ENCODE measurements around the gene MATN3. TPM values are rescaled to one million over a fixed set of nuclear protein-coding genes. Genes with fewer than 3 reads are reported as not detected.
A peak's percentile ranks its signal among the peaks of the same experiment; 100 is the strongest.

MATN3 gene, protein sequence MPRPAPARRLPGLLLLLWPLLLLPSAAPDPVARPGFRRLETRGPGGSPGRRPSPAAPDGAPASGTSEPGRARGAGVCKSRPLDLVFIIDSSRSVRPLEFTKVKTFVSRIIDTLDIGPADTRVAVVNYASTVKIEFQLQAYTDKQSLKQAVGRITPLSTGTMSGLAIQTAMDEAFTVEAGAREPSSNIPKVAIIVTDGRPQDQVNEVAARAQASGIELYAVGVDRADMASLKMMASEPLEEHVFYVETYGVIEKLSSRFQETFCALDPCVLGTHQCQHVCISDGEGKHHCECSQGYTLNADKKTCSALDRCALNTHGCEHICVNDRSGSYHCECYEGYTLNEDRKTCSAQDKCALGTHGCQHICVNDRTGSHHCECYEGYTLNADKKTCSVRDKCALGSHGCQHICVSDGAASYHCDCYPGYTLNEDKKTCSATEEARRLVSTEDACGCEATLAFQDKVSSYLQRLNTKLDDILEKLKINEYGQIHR
- total RNA-seq: not detected
- polyA plus RNA-seq: not detected

DNA sequence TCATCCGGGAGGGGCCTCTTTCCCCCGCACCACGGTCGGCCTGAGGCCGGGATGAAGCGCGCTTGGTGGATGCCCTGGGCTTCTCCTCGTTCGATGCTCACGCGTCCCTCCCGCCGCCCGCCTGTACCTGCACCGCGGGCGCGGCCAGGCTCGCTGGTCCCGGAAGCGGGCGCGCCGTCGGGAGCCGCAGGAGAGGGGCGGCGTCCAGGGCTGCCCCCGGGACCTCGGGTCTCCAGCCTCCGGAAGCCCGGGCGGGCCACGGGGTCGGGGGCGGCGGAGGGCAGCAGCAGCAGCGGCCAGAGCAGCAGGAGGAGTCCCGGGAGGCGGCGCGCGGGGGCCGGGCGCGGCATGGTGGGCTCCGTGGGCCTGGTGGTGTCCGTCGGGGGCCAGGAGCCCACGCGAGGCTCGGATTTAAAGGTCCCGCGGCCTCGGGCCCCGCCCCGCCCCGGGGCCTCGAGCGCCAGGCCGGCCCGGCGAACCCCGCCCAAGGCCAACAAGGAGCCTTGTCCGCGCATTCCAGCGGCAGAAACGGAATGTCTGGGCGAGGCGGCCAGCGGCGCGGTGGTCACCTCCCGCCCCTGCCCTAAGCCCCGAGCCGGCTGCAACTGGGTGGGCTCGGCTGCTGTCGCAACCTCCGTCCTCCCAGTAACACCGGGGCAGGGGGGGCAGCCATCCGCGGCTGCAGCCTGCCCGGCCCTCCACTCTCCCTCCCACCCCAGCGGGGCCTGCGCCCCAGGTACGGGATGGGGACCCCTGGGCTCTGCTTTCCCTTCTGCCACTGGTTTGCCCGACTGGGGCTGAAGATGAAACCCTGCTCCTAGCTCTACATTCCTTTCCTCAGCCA is at the start of gene MATN3:
Gene MATN3 (minus strand): TSS at position 387 of the 844 bp plus-strand sequence. CDS start 37 bp downstream, at position 350.
- Mint-ChIP-seq H3K36me3 (no peaks in the 10 kb centered on the region), H3K27ac (peak within 1 kb of the TSS in 1 of 3 donors; percentile 43), H3K27me3 (peaks cover 54% of the 10 kb centered on the region), H3K4me3 (peak within 1 kb of the TSS; percentile 55 to 83 (median 74)), H3K4me1 (peaks cover 0 to 12% (median 6%) of the 10 kb centered on the region in 4 donors), H3K9me3 (peaks cover 0 to 4% (median 0%) of the 10 kb centered on the region in 7 donors)
- Histone ChIP-seq H3K27me3 (ENCODE audit: control insufficient read depth, insufficient read depth, low read length) (peaks cover 41% of the 10 kb centered on the region), H3K9me3 (ENCODE audit: control insufficient read depth in 2 of 2, low read length in 2 of 2) (no peaks in the 10 kb centered on the region), H3K36me3 (ENCODE audit: control insufficient read depth, insufficient read depth, low read length) (no peaks in the 10 kb centered on the region), H3K27ac (ENCODE audit: insufficient read depth, low read length, poor library complexity, severe bottlenecking) (no peak within 1 kb of the TSS), H3K4me3 (ENCODE audit: low read depth, low read length) (no peak within 1 kb of the TSS), H3K4me1 (ENCODE audit: control insufficient read depth, insufficient read depth, low read length, poor library complexity, severe bottlenecking) (peaks cover 12% of the 10 kb centered on the region)
- DNase-seq (peak in 2 of 3 donors; percentile 2 to 13), ATAC-seq (ENCODE audit: low read depth in 2 of 2) (no peak)

DNA sequence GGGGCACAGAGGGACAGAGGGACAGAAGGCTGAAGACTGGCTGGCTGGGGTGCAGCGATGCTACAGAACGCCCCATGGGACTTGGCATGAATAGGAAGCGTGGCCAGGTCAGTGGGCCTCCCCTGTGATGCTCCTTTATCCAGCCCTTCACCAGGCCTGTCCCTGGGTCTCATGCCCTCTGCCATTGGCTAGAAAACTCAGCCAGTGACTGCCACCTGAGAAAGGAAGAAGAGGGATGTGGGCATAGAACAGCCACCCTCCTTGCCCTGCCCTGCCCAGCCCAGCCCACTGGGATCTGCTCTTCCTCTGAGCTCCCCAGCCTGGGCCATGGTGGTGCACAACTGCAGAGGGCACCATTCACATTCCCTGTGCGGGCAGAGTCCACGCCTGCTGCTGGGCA is 49.5 kb upstream of the MATN3 start:
- Mint-ChIP-seq H3K4me3 (no peak overlapping the region), H3K27ac (no peak overlapping the region), H3K36me3 (no peaks in the 10 kb centered on the region), H3K27me3 (peaks cover 47% of the 10 kb centered on the region), H3K4me1 (peaks cover 0 to 3% (median 0%) of the 10 kb centered on the region in 4 donors), H3K9me3 (peaks cover 0 to 4% (median 0%) of the 10 kb centered on the region in 7 donors)
- no peaks in the 10 kb centered on the region for H3K9me3 ChIP-seq (ENCODE audit: control insufficient read depth in 2 of 2, low read length in 2 of 2)
- H3K27ac ChIP-seq (ENCODE audit: insufficient read depth, low read length, poor library complexity, severe bottlenecking): no peak overlapping the region
- DNase-seq (no peak), ATAC-seq (ENCODE audit: low read depth in 2 of 2) (no peak)
- no peaks in the 10 kb centered on the region for H3K36me3 ChIP-seq (ENCODE audit: control insufficient read depth, insufficient read depth, low read length)
- no peak overlapping the region for H3K4me3 ChIP-seq (ENCODE audit: low read depth, low read length)
- H3K27me3 ChIP-seq (ENCODE audit: control insufficient read depth, insufficient read depth, low read length): peaks cover 24% of the 10 kb centered on the region
- H3K4me1 ChIP-seq (ENCODE audit: control insufficient read depth, insufficient read depth, low read length, poor library complexity, severe bottlenecking): no peaks in the 10 kb centered on the region

DNA sequence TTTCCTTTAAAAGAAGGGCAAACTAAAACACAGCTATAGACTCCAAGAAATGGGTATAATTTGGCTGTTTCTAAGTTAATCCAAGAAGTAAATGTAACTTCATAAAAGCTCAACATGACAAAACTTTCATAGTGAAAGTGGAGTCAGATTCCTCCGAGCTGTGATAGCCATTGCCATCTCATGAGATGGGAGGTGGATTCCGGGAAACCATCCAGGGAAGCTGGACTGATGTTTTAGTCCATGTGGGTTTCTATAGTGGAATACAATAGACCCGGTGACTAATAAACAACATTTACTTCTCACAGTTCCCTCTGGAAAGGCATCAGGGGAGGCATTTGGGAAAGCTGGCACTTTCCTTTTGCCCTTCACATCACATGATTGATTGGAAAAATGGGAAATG is 49.0 kb upstream of the MATN3 start:
- no peak for ATAC-seq (ENCODE audit: low read depth in 2 of 2)
- no peaks in the 10 kb centered on the region for H3K9me3 ChIP-seq (ENCODE audit: control insufficient read depth in 2 of 2, low read length in 2 of 2)
- H3K4me3 Mint-ChIP-seq: no peak overlapping the region
- no peaks in the 10 kb centered on the region for H3K36me3 ChIP-seq (ENCODE audit: control insufficient read depth, insufficient read depth, low read length)
- no peaks in the 10 kb centered on the region for H3K36me3 Mint-ChIP-seq
- peaks cover 25% of the 10 kb centered on the region for H3K27me3 ChIP-seq (ENCODE audit: control insufficient read depth, insufficient read depth, low read length)
- H3K4me3 ChIP-seq (ENCODE audit: low read depth, low read length): no peak overlapping the region
- peaks cover 0 to 3% (median 0%) of the 10 kb centered on the region in 4 donors for H3K4me1 Mint-ChIP-seq
- H3K4me1 ChIP-seq (ENCODE audit: control insufficient read depth, insufficient read depth, low read length, poor library complexity, severe bottlenecking): no peaks in the 10 kb centered on the region
- H3K27ac Mint-ChIP-seq: no peak overlapping the region
- peaks cover 0 to 4% (median 0%) of the 10 kb centered on the region in 7 donors for H3K9me3 Mint-ChIP-seq
- DNase-seq: no peak
- peaks cover 51% of the 10 kb centered on the region for H3K27me3 Mint-ChIP-seq
- no peak overlapping the region for H3K27ac ChIP-seq (ENCODE audit: insufficient read depth, low read length, poor library complexity, severe bottlenecking)

DNA sequence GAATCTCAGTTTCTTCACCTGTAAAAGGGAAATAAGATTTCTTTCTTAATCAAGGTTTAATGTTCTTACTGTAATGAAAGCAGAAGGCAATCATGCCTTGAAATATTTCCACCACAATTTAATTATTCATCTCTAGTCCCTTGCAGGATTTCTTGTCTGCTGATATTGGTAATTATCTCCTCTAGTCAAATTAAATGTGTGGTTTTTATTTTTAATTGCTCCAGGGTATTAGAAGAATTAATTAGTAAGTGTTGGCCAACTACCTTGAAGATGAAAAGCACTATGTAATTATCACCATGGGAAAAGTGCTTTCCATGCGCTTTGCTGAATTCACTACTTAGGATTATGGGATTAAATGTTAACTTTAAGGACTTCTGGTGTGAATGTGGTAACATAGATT is 47.6 kb upstream of the MATN3 start:
- Histone ChIP-seq H3K27me3 (ENCODE audit: control insufficient read depth, insufficient read depth, low read length) (peaks cover 31% of the 10 kb centered on the region), H3K27ac (ENCODE audit: insufficient read depth, low read length, poor library complexity, severe bottlenecking) (no peak overlapping the region), H3K36me3 (ENCODE audit: control insufficient read depth, insufficient read depth, low read length) (no peaks in the 10 kb centered on the region), H3K4me1 (ENCODE audit: control insufficient read depth, insufficient read depth, low read length, poor library complexity, severe bottlenecking) (no peaks in the 10 kb centered on the region), H3K9me3 (ENCODE audit: control insufficient read depth in 2 of 2, low read length in 2 of 2) (no peaks in the 10 kb centered on the region), H3K4me3 (ENCODE audit: low read depth, low read length) (no peak overlapping the region)
- ATAC-seq (ENCODE audit: low read depth in 2 of 2) (no peak), DNase-seq (no peak)
- Mint-ChIP-seq H3K9me3 (peaks cover 0 to 4% (median 0%) of the 10 kb centered on the region in 7 donors), H3K27ac (no peak overlapping the region), H3K27me3 (peaks cover 65% of the 10 kb centered on the region), H3K36me3 (no peaks in the 10 kb centered on the region), H3K4me1 (peaks cover 0 to 3% (median 0%) of the 10 kb centered on the region in 4 donors), H3K4me3 (no peak overlapping the region)

DNA sequence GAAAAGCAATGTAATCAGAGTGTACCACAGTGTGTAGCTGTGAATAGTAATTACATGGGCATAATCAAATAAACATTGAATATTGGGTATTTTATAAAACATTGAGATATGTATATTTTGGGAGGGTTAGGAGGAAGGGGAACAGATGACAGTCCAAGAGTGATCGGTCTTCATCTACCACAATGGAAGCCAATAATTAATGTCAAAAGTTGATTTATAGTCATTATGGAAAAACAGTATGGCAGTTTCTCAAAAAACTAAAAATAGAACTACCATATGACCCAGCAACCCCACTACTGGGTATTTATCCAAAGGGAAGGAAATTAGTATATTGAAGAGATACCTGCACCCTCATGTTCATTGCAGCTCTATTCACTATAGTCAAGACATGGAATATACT is 44.8 kb upstream of the MATN3 start:
- no peaks in the 10 kb centered on the region for H3K36me3 Mint-ChIP-seq
- H3K9me3 Mint-ChIP-seq: peaks cover 0 to 4% (median 0%) of the 10 kb centered on the region in 7 donors
- no peaks in the 10 kb centered on the region for H3K9me3 ChIP-seq (ENCODE audit: control insufficient read depth in 2 of 2, low read length in 2 of 2)
- no peak overlapping the region for H3K27ac ChIP-seq (ENCODE audit: insufficient read depth, low read length, poor library complexity, severe bottlenecking)
- DNase-seq (no peak), ATAC-seq (ENCODE audit: low read depth in 2 of 2) (no peak)
- no peaks in the 10 kb centered on the region for H3K4me1 Mint-ChIP-seq
- H3K27ac Mint-ChIP-seq: no peak overlapping the region
- no peak overlapping the region for H3K4me3 Mint-ChIP-seq
- peaks cover 40% of the 10 kb centered on the region for H3K27me3 ChIP-seq (ENCODE audit: control insufficient read depth, insufficient read depth, low read length)
- H3K4me1 ChIP-seq (ENCODE audit: control insufficient read depth, insufficient read depth, low read length, poor library complexity, severe bottlenecking): no peaks in the 10 kb centered on the region
- H3K4me3 ChIP-seq (ENCODE audit: low read depth, low read length): no peak overlapping the region
- peaks cover 60% of the 10 kb centered on the region for H3K27me3 Mint-ChIP-seq
- H3K36me3 ChIP-seq (ENCODE audit: control insufficient read depth, insufficient read depth, low read length): no peaks in the 10 kb centered on the region

DNA sequence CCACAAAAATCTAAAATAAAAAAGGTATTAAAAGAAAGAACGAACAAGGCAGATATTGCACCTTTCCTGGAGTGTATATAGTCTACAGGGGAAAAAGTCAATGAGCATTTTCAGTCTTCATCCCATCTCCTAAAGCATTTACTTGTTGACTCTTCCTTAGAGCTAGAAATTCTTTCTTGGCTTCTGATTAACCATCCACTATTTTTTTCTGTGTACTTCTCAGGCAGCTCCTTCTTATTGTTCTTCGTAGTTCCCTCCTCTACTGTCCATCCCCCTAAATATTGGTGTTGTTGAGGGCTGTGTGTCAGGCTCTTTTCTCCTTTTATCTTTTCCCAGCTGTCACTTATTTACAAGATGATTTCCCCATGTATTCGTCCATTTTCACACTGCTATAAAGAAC is 42.5 kb upstream of the MATN3 start:
- H3K4me1 ChIP-seq (ENCODE audit: control insufficient read depth, insufficient read depth, low read length, poor library complexity, severe bottlenecking): peaks cover 12% of the 10 kb centered on the region
- H3K9me3 Mint-ChIP-seq: peaks cover 0 to 4% (median 0%) of the 10 kb centered on the region in 7 donors
- H3K27ac ChIP-seq (ENCODE audit: insufficient read depth, low read length, poor library complexity, severe bottlenecking): no peak overlapping the region
- peaks cover 38% of the 10 kb centered on the region for H3K27me3 ChIP-seq (ENCODE audit: control insufficient read depth, insufficient read depth, low read length)
- no peaks in the 10 kb centered on the region for H3K9me3 ChIP-seq (ENCODE audit: control insufficient read depth in 2 of 2, low read length in 2 of 2)
- H3K36me3 ChIP-seq (ENCODE audit: control insufficient read depth, insufficient read depth, low read length): no peaks in the 10 kb centered on the region
- H3K4me1 Mint-ChIP-seq: peaks cover 6 to 7% (median 6%) of the 10 kb centered on the region in 4 donors
- ATAC-seq (ENCODE audit: low read depth in 2 of 2) (no peak), DNase-seq (no peak)
- no peak overlapping the region for H3K27ac Mint-ChIP-seq
- no peaks in the 10 kb centered on the region for H3K36me3 Mint-ChIP-seq
- H3K4me3 Mint-ChIP-seq: peak overlapping the region in 2 of 4 donors; percentile 23 to 34
- H3K27me3 Mint-ChIP-seq: peaks cover 43% of the 10 kb centered on the region
- no peak overlapping the region for H3K4me3 ChIP-seq (ENCODE audit: low read depth, low read length)

DNA sequence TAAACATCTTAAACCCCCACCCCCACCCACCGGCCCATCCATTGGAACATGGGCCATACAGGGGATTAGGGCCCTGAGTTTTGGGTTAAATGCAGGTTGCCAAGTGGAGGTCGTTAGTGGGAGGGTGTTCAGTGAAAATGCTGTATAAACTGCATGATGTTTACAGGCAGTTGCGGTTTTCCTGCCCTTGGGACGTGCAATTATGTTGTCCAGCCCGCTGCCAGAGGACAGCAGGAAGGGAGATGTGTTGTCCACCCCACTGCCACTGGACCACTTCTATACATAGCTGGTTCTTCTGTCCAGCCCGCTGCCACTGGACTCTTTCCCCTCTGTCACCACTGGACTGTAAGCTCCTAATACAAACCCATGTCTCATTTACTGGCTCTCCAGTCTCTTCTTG is 41.7 kb upstream of the MATN3 start:
- Histone ChIP-seq H3K4me1 (ENCODE audit: control insufficient read depth, insufficient read depth, low read length, poor library complexity, severe bottlenecking) (peaks cover 20% of the 10 kb centered on the region), H3K27ac (ENCODE audit: insufficient read depth, low read length, poor library complexity, severe bottlenecking) (no peak overlapping the region), H3K36me3 (ENCODE audit: control insufficient read depth, insufficient read depth, low read length) (no peaks in the 10 kb centered on the region), H3K9me3 (ENCODE audit: control insufficient read depth in 2 of 2, low read length in 2 of 2) (no peaks in the 10 kb centered on the region), H3K27me3 (ENCODE audit: control insufficient read depth, insufficient read depth, low read length) (peaks cover 33% of the 10 kb centered on the region), H3K4me3 (ENCODE audit: low read depth, low read length) (no peak overlapping the region)
- H3K4me1 Mint-ChIP-seq: peaks cover 13 to 15% (median 13%) of the 10 kb centered on the region in 4 donors
- H3K36me3 Mint-ChIP-seq: no peaks in the 10 kb centered on the region
- ATAC-seq (ENCODE audit: low read depth in 2 of 2) (no peak), DNase-seq (no peak)
- H3K27ac Mint-ChIP-seq: no peak overlapping the region
- H3K4me3 Mint-ChIP-seq: peak overlapping the region in 2 of 4 donors; percentile 17 to 39
- H3K27me3 Mint-ChIP-seq: peaks cover 43% of the 10 kb centered on the region
- peaks cover 0 to 4% (median 0%) of the 10 kb centered on the region in 7 donors for H3K9me3 Mint-ChIP-seq

Data from CD4-positive, CD25-positive, alpha-beta regulatory T cell (primary cell).